Measurements from ENCODE around the gene HBEGF. TPM values are rescaled to one million over a fixed set of nuclear protein-coding genes. Genes with fewer than 3 reads are reported as not detected.

HBEGF gene
- total and polyA plus RNA-seq, 2 experiments from 2014 or later: 6.7 to 7.2 TPM

- WGBS (ENCODE audit: low lambda C conversion rate, missing lambda C conversion rate): 94% methylated on average over 4 of the region's 4 CpGs
- H3K9me3 ChIP-seq (ENCODE audit: low read depth): no peaks in the 10 kb centered on the region
These were observed 19.5 kb upstream of the HBEGF start for GRCh38 chr5:140365941-140366340.

GRCh38 chr5:140365282-140365681 lies 18.9 kb upstream of the HBEGF start:
- Histone ChIP-seq H3K36me3 (replicated peaks; ENCODE audit: insufficient read depth, low read depth) (no peaks in the 10 kb centered on the region), H3K4me1 (ENCODE audit: insufficient read depth) (no peaks in the 10 kb centered on the region), H4K20me1 (ENCODE audit: insufficient read depth, poor library complexity, severe bottlenecking) (no peaks in the 10 kb centered on the region), H3K9me2 (replicated peaks; ENCODE audit: insufficient read depth) (no peaks in the 10 kb centered on the region), H3K9me3 (ENCODE audit: low read depth) (no peaks in the 10 kb centered on the region), H3K27me3 (no peaks in the 10 kb centered on the region), H3K4me3 (no peak overlapping the region), H3K4me2 (no peak overlapping the region), H2AFZ (no peak overlapping the region), H3K27ac (no peak overlapping the region), H3K79me2 (no peaks in the 10 kb centered on the region)
- no peak for DNase-seq (ENCODE audit: low spot score)
- 74% methylated on average over 3 of the region's 3 CpGs for WGBS (ENCODE audit: low lambda C conversion rate, missing lambda C conversion rate)
- TF ChIP-seq EZH2 (IDR thresholded peaks at IDR 0.05; ENCODE audit: borderline replicate concordance) (no peak), CTCF (IDR thresholded peaks at IDR 0.05; ENCODE audit: poor library complexity) (no peak), EZH2phosphoT487 (IDR thresholded peaks at IDR 0.05; ENCODE audit: low read depth, severe bottlenecking, unreplicated experiment) (no peak)

More at GRCh38 chr5:140365941-140366340, 19.5 kb upstream of the HBEGF start:
- no peak for DNase-seq (ENCODE audit: low spot score)
- H3K4me2 ChIP-seq: no peak overlapping the region
- no peaks in the 10 kb centered on the region for H3K4me1 ChIP-seq (ENCODE audit: insufficient read depth)
- no peaks in the 10 kb centered on the region for H3K36me3 ChIP-seq (replicated peaks; ENCODE audit: insufficient read depth, low read depth)
- no peaks in the 10 kb centered on the region for H3K79me2 ChIP-seq
- no peaks in the 10 kb centered on the region for H4K20me1 ChIP-seq (ENCODE audit: insufficient read depth, poor library complexity, severe bottlenecking)
- H3K27me3 ChIP-seq: no peaks in the 10 kb centered on the region
- no peak overlapping the region for H3K4me3 ChIP-seq
- H3K27ac ChIP-seq: no peak overlapping the region
- TF ChIP-seq EZH2phosphoT487 (IDR thresholded peaks at IDR 0.05; ENCODE audit: low read depth, severe bottlenecking, unreplicated experiment): no peak
- no peak for TF ChIP-seq CTCF (IDR thresholded peaks at IDR 0.05; ENCODE audit: poor library complexity)
- TF ChIP-seq EZH2 (IDR thresholded peaks at IDR 0.05; ENCODE audit: borderline replicate concordance): no peak
- H2AFZ ChIP-seq: no peak overlapping the region
- no peaks in the 10 kb centered on the region for H3K9me2 ChIP-seq (replicated peaks; ENCODE audit: insufficient read depth)

GRCh38 chr5:140364472-140364765 lies 18.0 kb upstream of the HBEGF start:
- Histone ChIP-seq H4K20me1 (ENCODE audit: insufficient read depth, poor library complexity, severe bottlenecking) (no peaks in the 10 kb centered on the region), H3K27ac (no peak overlapping the region), H3K9me3 (ENCODE audit: low read depth) (no peaks in the 10 kb centered on the region), H3K4me2 (no peak overlapping the region), H3K79me2 (no peaks in the 10 kb centered on the region), H3K4me3 (no peak overlapping the region), H2AFZ (no peak overlapping the region), H3K27me3 (no peaks in the 10 kb centered on the region), H3K4me1 (ENCODE audit: insufficient read depth) (no peaks in the 10 kb centered on the region), H3K9me2 (replicated peaks; ENCODE audit: insufficient read depth) (no peaks in the 10 kb centered on the region), H3K36me3 (replicated peaks; ENCODE audit: insufficient read depth, low read depth) (no peaks in the 10 kb centered on the region)
- no peak for DNase-seq (ENCODE audit: low spot score)
- WGBS (ENCODE audit: low lambda C conversion rate, missing lambda C conversion rate): 94% methylated on average over 3 of the region's 3 CpGs
- TF ChIP-seq CTCF (IDR thresholded peaks at IDR 0.05; ENCODE audit: poor library complexity) (no peak), EZH2phosphoT487 (IDR thresholded peaks at IDR 0.05; ENCODE audit: low read depth, severe bottlenecking, unreplicated experiment) (no peak), EZH2 (IDR thresholded peaks at IDR 0.05; ENCODE audit: borderline replicate concordance) (no peak)
